Activated CD8-positive, alpha-beta T cell treated with anti-CD3 and anti-CD28 coated beads, Interleukin-2, amount 10 ng/mL, durations not matched to agents 7 days and 5 days (primary cell): ENCODE measurements around the gene SNX7. TPM values are rescaled to one million over a fixed set of nuclear protein-coding genes. Genes with fewer than 3 reads are reported as not detected.

Source experiments
- ATAC-seq: fragments of 150-1000 bp; cut with Tn5 transposase; one replicate; pipeline ENCODE4 v1.10.0; 2021; ENCODE audit warnings: moderate library complexity
- CTCF ChIA-PET: fragments of 350-600 bp; sonication (Branson Sonifier 250); formaldehyde crosslinking; loops from one replicate; lab custom pipeline; 2021; ENCODE audit warnings: antibody characterized with exemption; lab: Charles Lee
- POLR2A ChIA-PET: fragments of 350-600 bp; sonication (Branson Sonifier 250); formaldehyde crosslinking; loops from one replicate; lab custom pipeline; 2021; ENCODE audit warnings: antibody characterized with exemption; lab: Charles Lee
- DNase-seq: peaks from one replicate; pipeline ENCODE4 v3.0.0-alpha.2; 2020
- H3K27ac Mint-ChIP-seq: one replicate; pipeline ENCODE4 v1.8.0; 2021; ENCODE audit warnings: mild to moderate bottlenecking, mixed read lengths
- H3K27me3 Mint-ChIP-seq: one replicate; pipeline ENCODE4 v1.8.0; 2021; ENCODE audit warnings: low read depth, mixed read lengths
- H3K36me3 Mint-ChIP-seq: one replicate; pipeline ENCODE4 v1.8.0; 2021; ENCODE audit warnings: low read depth, mixed read lengths
- H3K4me1 Mint-ChIP-seq: one replicate; pipeline ENCODE4 v1.8.0; 2021; ENCODE audit warnings: low read depth, mixed read lengths
- H3K4me3 Mint-ChIP-seq: one replicate; pipeline ENCODE4 v1.8.0; 2021; ENCODE audit warnings: mild to moderate bottlenecking, mixed read lengths
- H3K9me3 Mint-ChIP-seq: one replicate; pipeline ENCODE4 v1.8.0; 2022; ENCODE audit warnings: mixed read lengths; ENCODE audit not compliant: insufficient read depth
- total RNA-seq, 2 experiments: library from RNA; stranded (reverse); gene quantifications; one replicate each; pipeline ENCODE4 v1.2.3, GENCODE V29; 2021

The SNX7 gene
- total RNA-seq, 2 experiments from 2014 or later = not detected

GRCh38 chr1:98739762-98740161 is 78.2 kb downstream of the SNX7 start:
- Mint-ChIP-seq H3K4me3 (no peak overlapping the region), H3K9me3 (no peaks in the 10 kb centered on the region), H3K27me3 (peaks cover 2% of the 10 kb centered on the region), H3K36me3 (no peaks in the 10 kb centered on the region), H3K4me1 (no peaks in the 10 kb centered on the region), H3K27ac (no peak overlapping the region)
- ATAC-seq = no peak
- POLR2A ChIA-PET = no interaction called here
- CTCF ChIA-PET = no interaction called here
- DNase-seq = no peak

- no peak for ATAC-seq
- ChIA-PET POLR2A (no interaction called here), CTCF (no interaction called here)
- no peak overlapping the region for H3K27ac Mint-ChIP-seq
- no peak for DNase-seq
- no peaks in the 10 kb centered on the region for H3K9me3 Mint-ChIP-seq
- peaks cover 2% of the 10 kb centered on the region for H3K27me3 Mint-ChIP-seq
- no peak overlapping the region for H3K4me3 Mint-ChIP-seq
- no peaks in the 10 kb centered on the region for H3K4me1 Mint-ChIP-seq
- no peaks in the 10 kb centered on the region for H3K36me3 Mint-ChIP-seq
Observed at GRCh38 chr1:98741164-98741563, 79.6 kb downstream of the SNX7 start.

GRCh38 chr1:98749152-98749756 is 87.7 kb downstream of the SNX7 start:
- H3K4me3 Mint-ChIP-seq = no peak overlapping the region
- POLR2A ChIA-PET = no interaction called here
- CTCF ChIA-PET = interaction anchor here (0.8 to 1.8 kb wide), 6 partner anchors 12 to 777 kb away, joined by 3 to 8 read pairs (median 4); no protein-coding TSS in a partner anchor
- H3K36me3 Mint-ChIP-seq = no peaks in the 10 kb centered on the region
- DNase-seq (no peak), ATAC-seq (no peak)
- H3K9me3 Mint-ChIP-seq = no peaks in the 10 kb centered on the region
- H3K27me3 Mint-ChIP-seq = no peaks in the 10 kb centered on the region
- H3K4me1 Mint-ChIP-seq = no peaks in the 10 kb centered on the region
- H3K27ac Mint-ChIP-seq = no peak overlapping the region

GRCh38 chr1:98754176-98754575 is 92.7 kb downstream of the SNX7 start:
- ATAC-seq = no peak
- H3K36me3 Mint-ChIP-seq = no peaks in the 10 kb centered on the region
- no peak overlapping the region for H3K27ac Mint-ChIP-seq
- H3K4me3 Mint-ChIP-seq = no peak overlapping the region
- ChIA-PET POLR2A (no interaction called here), CTCF (no interaction called here)
- peaks cover 4% of the 10 kb centered on the region for H3K27me3 Mint-ChIP-seq
- no peaks in the 10 kb centered on the region for H3K9me3 Mint-ChIP-seq
- no peaks in the 10 kb centered on the region for H3K4me1 Mint-ChIP-seq
- DNase-seq = no peak

- CTCF ChIA-PET = interaction anchor here (1.3 kb wide), 1 partner anchor 12 kb away, joined by 4 read pairs; no protein-coding TSS in a partner anchor
- H3K27me3 Mint-ChIP-seq = peaks cover 1% of the 10 kb centered on the region
- no peak overlapping the region for H3K4me3 Mint-ChIP-seq
- H3K27ac Mint-ChIP-seq = no peak overlapping the region
- H3K36me3 Mint-ChIP-seq = no peaks in the 10 kb centered on the region
- POLR2A ChIA-PET = no interaction called here
- DNase-seq = no peak
- ATAC-seq = no peak
- H3K4me1 Mint-ChIP-seq = peaks cover 2% of the 10 kb centered on the region
- no peaks in the 10 kb centered on the region for H3K9me3 Mint-ChIP-seq
Observed at GRCh38 chr1:98761219-98761865, 99.8 kb downstream of the SNX7 start.

GRCh38 chr1:98763488-98764150 is 102.1 kb downstream of the SNX7 start:
- ATAC-seq = no peak

GRCh38 chr1:98764485-98764884 is 103.0 kb downstream of the SNX7 start:
- no peaks in the 10 kb centered on the region for H3K27me3 Mint-ChIP-seq
- ChIA-PET POLR2A (no interaction called here), CTCF (no interaction called here)
- H3K4me3 Mint-ChIP-seq = no peak overlapping the region
- H3K27ac Mint-ChIP-seq = no peak overlapping the region
- DNase-seq (no peak), ATAC-seq (no peak)
- H3K9me3 Mint-ChIP-seq = no peaks in the 10 kb centered on the region
- no peaks in the 10 kb centered on the region for H3K36me3 Mint-ChIP-seq
- peaks cover 2% of the 10 kb centered on the region for H3K4me1 Mint-ChIP-seq

More at GRCh38 chr1:98763488-98764150, 102.1 kb downstream of the SNX7 start:
- H3K9me3 Mint-ChIP-seq = no peaks in the 10 kb centered on the region
- POLR2A ChIA-PET = no interaction called here
- H3K4me3 Mint-ChIP-seq = no peak overlapping the region
- H3K27ac Mint-ChIP-seq = no peak overlapping the region
- H3K4me1 Mint-ChIP-seq = peaks cover 2% of the 10 kb centered on the region
- no peaks in the 10 kb centered on the region for H3K36me3 Mint-ChIP-seq
- H3K27me3 Mint-ChIP-seq = no peaks in the 10 kb centered on the region
- no peak for DNase-seq
- CTCF ChIA-PET = no interaction called here

- CTCF ChIA-PET = interaction anchor here (1.5 kb wide), 1 partner anchor 17 kb away, joined by 3 read pairs; no protein-coding TSS in a partner anchor
Observed at GRCh38 chr1:98766255-98766654, 104.7 kb downstream of the SNX7 start.

GRCh38 chr1:98769162-98769561 is 107.6 kb downstream of the SNX7 start:
- Mint-ChIP-seq H3K27ac (no peak overlapping the region), H3K36me3 (no peaks in the 10 kb centered on the region), H3K4me3 (no peak overlapping the region), H3K4me1 (no peaks in the 10 kb centered on the region), H3K9me3 (no peaks in the 10 kb centered on the region), H3K27me3 (no peaks in the 10 kb centered on the region)
- CTCF ChIA-PET = no interaction called here
- ATAC-seq (no peak), DNase-seq (no peak)
- POLR2A ChIA-PET = no interaction called here

More at GRCh38 chr1:98766255-98766654, 104.7 kb downstream of the SNX7 start:
- POLR2A ChIA-PET = no interaction called here
- H3K4me3 Mint-ChIP-seq = no peak overlapping the region
- H3K4me1 Mint-ChIP-seq = peaks cover 2% of the 10 kb centered on the region
- no peak overlapping the region for H3K27ac Mint-ChIP-seq
- ATAC-seq (no peak), DNase-seq (no peak)
- no peaks in the 10 kb centered on the region for H3K9me3 Mint-ChIP-seq
- H3K36me3 Mint-ChIP-seq = no peaks in the 10 kb centered on the region
- H3K27me3 Mint-ChIP-seq = no peaks in the 10 kb centered on the region

GRCh38 chr1:98781906-98782305 is 120.4 kb downstream of the SNX7 start:
- peaks cover 13% of the 10 kb centered on the region for H3K9me3 Mint-ChIP-seq
- DNase-seq = no peak
- ChIA-PET CTCF (interaction anchor here (1.0 to 1.3 kb wide), 2 partner anchors 12 to 33 kb away, joined by 3 read pairs; no protein-coding TSS in a partner anchor), POLR2A (no interaction called here)
- peaks cover 4% of the 10 kb centered on the region for H3K27me3 Mint-ChIP-seq
- H3K4me3 Mint-ChIP-seq = no peak overlapping the region
- no peak overlapping the region for H3K27ac Mint-ChIP-seq
- peaks cover 2% of the 10 kb centered on the region for H3K36me3 Mint-ChIP-seq
- no peak for ATAC-seq
- no peaks in the 10 kb centered on the region for H3K4me1 Mint-ChIP-seq

- no peak for DNase-seq
- H3K27me3 Mint-ChIP-seq = peaks cover 6% of the 10 kb centered on the region
- ChIA-PET CTCF (no interaction called here), POLR2A (no interaction called here)
- H3K4me1 Mint-ChIP-seq = no peaks in the 10 kb centered on the region
- no peak for ATAC-seq
- H3K9me3 Mint-ChIP-seq = peaks cover 18% of the 10 kb centered on the region
- no peak overlapping the region for H3K4me3 Mint-ChIP-seq
- peaks cover 2% of the 10 kb centered on the region for H3K36me3 Mint-ChIP-seq
- H3K27ac Mint-ChIP-seq = no peak overlapping the region
Observed at GRCh38 chr1:98783821-98784220, 122.3 kb downstream of the SNX7 start.

GRCh38 chr1:98791498-98791897 is 130.0 kb downstream of the SNX7 start:
- Mint-ChIP-seq H3K9me3 (peaks cover 10% of the 10 kb centered on the region), H3K4me3 (no peak overlapping the region), H3K27me3 (peaks cover 12% of the 10 kb centered on the region), H3K27ac (no peak overlapping the region), H3K4me1 (peaks cover 4% of the 10 kb centered on the region), H3K36me3 (no peaks in the 10 kb centered on the region)
- ChIA-PET CTCF (no interaction called here), POLR2A (no interaction called here)
- ATAC-seq = no peak
- DNase-seq = no peak
